ENCODE data around the gene LRMDA.

DNA sequence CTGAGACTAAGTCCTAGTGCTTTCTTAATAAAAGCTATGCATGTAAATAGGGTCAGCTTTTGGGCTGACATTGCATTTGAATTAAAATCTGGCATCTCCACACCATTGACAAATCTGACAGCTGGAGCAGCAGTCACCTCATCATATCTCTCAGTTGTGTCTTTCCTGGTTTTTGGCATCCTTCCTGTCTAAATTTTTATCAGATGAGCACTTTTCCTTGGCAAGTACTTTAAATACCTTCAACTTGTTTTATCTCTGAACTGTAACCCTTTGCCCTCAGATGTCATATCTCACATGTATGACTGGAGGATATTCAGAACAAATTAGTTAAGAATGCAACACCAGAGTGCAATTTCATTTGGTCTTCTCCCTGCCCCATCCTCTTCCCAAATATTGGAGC is 1066.2 kb downstream of the LRMDA start:
- TF ChIP-seq, protein P1, sequence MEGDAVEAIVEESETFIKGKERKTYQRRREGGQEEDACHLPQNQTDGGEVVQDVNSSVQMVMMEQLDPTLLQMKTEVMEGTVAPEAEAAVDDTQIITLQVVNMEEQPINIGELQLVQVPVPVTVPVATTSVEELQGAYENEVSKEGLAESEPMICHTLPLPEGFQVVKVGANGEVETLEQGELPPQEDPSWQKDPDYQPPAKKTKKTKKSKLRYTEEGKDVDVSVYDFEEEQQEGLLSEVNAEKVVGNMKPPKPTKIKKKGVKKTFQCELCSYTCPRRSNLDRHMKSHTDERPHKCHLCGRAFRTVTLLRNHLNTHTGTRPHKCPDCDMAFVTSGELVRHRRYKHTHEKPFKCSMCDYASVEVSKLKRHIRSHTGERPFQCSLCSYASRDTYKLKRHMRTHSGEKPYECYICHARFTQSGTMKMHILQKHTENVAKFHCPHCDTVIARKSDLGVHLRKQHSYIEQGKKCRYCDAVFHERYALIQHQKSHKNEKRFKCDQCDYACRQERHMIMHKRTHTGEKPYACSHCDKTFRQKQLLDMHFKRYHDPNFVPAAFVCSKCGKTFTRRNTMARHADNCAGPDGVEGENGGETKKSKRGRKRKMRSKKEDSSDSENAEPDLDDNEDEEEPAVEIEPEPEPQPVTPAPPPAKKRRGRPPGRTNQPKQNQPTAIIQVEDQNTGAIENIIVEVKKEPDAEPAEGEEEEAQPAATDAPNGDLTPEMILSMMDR (IDR thresholded peaks at IDR 0.05; ENCODE audit: control extremely low read depth in 1 of 3, insufficient read depth in 1 of 3, low read depth in 1 of 3, low read length in 3 of 3) = no peak
- no peak for TF ChIP-seq YY1 (IDR thresholded peaks at IDR 0.05; ENCODE audit: low read depth, low read length)
- no peak for TF ChIP-seq KDM1A (IDR thresholded peaks at IDR 0.05; ENCODE audit: borderline replicate concordance, low read length)
- no peak for TF ChIP-seq POLR2A (IDR thresholded peaks at IDR 0.05; ENCODE audit: control extremely low read depth in 1 of 2, low read depth in 2 of 2, low read length in 2 of 2)
- TF ChIP-seq RXRA (IDR thresholded peaks at IDR 0.05; ENCODE audit: insufficient read depth, low read depth, low read length) = no peak
- TF ChIP-seq EGR1 (IDR thresholded peaks at IDR 0.05; ENCODE audit: borderline replicate concordance, low read depth, low read length) = no peak
- TF ChIP-seq HDAC2 (IDR thresholded peaks at IDR 0.05; ENCODE audit: borderline replicate concordance in 1 of 2, low read depth in 2 of 2, low read length in 2 of 2) = no peak
